NCI-H2029 treated with DMSO at 0.1 percent for 48 hours (cell line): ENCODE measurements around the gene DAP.
"Not testable (repeated sequence)": the region's sequence is repeated elsewhere in the genome, so short reads cannot be mapped to it uniquely, and the experiment has no call there.

Source experiments
- DNase-seq: peaks from one replicate; lab custom pipeline; 2025; lab: John Stamatoyannopoulos, UW

Gene DAP, protein sequence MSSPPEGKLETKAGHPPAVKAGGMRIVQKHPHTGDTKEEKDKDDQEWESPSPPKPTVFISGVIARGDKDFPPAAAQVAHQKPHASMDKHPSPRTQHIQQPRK

GRCh38 chr5:10761185-10761932 lies at the start of gene DAP:
Gene DAP (minus strand): TSS chr5:10761234. CDS start chr5:10761068, 166 bp downstream.
- DNase-seq: no peak

- no peak for DNase-seq
These were observed 47.6 kb upstream of the DAP start for GRCh38 chr5:10808347-10809226.

- no peak for DNase-seq
These were observed 41.1 kb upstream of the DAP start for GRCh38 chr5:10801931-10802666.

DNA sequence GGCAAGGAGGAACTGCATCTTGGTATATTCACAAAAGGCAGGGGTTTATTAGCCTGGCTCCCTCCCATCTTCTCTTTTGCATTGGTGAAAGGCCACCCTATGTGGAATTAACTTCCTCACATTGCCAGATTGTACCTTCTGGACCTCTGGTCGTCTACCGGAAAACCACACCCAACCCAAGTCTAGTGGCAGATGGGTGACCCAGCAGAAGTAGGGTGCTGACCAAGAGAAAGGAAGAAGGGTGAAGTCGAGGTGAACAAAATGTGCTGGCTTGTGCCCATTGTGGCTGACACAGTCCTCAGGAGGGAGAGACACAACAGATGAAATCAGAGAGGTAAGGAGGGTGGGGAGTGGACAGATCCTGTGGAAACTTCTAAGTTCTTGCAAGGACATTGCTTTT lies 39.8 kb upstream of the DAP start:
- no peak for DNase-seq

DNA sequence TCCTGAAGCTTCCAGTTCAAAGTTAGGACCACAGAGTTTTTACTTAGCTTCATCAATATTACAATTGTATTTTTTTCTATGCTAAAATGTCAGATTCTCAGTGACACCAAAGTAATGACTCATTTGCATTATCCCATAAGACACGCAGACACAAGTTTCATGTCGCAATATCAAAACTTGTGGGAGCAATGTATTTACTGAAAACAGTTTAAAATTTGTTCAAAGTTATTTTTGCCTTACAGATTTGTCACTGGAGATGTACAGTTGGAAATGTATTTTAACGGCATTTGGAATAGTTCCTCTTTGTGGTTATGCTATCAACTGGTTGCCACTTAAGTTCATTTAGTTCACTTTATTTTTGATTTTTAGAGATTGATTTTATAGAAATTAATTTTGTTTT lies 36.2 kb upstream of the DAP start:
- no peak for DNase-seq

- no peak for DNase-seq
These were observed 32.8 kb upstream of the DAP start for GRCh38 chr5:10793785-10794184.

DNA sequence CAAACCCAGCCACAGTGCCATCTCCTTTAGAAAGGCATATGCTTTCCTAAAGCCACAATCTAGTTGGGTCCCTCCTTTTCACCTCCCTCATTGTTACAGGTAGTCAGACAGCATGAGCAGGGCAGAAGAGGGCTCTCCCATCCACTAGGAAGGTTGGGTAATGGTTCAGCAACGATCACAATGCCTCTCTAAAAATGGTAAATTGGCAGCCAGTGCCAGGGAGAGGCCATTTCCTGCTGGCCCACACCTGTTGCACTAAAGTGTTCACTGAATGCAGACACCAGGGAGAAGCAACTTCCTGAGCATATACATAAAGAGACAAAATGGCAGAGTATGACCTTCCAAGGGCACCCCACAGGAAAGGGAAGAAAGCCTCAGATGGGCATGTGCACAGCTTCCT lies 31.3 kb upstream of the DAP start:
- DNase-seq: no peak

GRCh38 chr5:10789726-10790125 lies 28.7 kb upstream of the DAP start:
- no peak for DNase-seq

DNA sequence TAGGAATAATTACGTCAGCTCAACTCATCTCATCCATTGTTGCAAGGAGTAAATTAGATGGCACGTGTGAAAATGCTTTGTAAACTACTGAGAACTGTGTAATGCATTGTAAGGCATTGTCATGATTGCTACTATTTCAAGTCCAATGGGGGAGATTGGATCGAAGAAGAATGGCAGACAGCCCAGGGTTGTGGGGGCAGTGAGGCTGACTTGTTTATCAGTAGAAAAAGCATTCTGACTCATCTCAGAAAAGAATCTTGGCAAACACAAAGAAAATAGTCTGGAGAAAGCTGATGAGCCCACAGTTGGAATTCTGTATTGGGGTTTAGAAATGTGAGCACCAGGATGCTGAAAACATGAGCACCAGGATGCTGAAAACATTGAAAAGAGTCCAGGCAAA lies 28.0 kb upstream of the DAP start:
- no peak for DNase-seq

DNA sequence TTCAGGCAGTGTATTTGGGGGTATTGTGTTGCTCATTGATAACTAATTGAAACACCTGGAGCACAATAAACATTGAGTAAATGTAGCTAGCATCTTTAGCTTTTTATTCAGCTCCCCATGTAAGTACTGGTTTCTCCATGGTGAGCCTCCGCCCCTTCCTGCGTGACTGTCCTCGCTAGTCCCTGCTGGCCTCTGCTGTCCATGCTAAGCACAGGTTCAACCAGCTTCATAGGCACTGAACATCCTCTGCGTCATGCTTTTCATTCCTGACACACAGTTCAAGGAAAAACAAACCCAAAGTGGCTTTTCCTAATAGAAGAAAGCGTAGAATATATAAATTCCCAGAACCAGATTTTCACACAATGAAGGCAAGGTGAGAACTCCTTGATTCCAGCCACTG lies 27.3 kb upstream of the DAP start:
- DNase-seq: no peak

GRCh38 chr5:10786835-10787234 lies 25.8 kb upstream of the DAP start:
- DNase-seq: no peak

DNA sequence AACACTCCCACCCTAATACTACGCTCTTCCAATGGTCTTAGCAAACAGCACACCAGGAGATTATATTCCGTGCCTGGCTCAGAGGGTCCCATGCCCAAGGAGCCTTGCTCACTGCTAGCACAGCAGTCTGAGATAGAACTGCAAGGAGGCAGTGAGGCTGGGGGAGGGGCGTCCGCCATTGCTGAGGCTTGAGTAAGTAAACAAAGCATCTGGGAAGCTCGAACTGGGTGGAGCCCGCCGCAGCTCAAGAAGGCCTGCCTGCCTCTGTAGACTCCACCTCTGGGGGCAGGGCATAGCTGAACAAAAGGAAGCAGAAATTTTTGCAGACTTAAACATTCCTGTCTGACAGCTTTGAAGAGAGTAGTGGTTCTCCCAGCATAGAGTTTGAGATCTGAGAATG lies 19.2 kb upstream of the DAP start:
- DNase-seq: not testable (repeated sequence)

- no peak for DNase-seq
These were observed 18.6 kb upstream of the DAP start for GRCh38 chr5:10779592-10779991.

GRCh38 chr5:10778179-10778910 lies 17.3 kb upstream of the DAP start:
- no peak for DNase-seq

DNA sequence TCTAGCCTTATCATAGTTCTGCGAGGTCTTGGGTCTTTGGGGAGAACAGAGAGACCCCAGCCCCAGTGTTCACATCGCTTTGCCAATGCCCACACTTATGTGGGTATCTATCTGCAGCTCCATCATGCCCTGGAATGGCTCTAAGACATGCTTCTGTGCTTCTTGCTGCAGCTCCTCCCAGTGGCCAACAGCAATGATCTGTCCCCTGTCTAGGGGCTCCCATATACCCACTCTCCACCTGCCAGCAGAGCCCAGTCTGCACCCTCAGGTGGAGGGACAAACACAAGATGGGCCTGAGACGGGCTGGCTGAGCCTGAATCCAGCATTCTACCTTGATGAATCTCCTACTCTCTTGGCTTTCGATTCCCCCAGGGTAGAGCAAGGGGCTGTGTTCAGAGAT lies 14.6 kb upstream of the DAP start:
- no peak for DNase-seq

GRCh38 chr5:10772901-10773585 lies 12.0 kb upstream of the DAP start:
- DNase-seq: no peak

DNA sequence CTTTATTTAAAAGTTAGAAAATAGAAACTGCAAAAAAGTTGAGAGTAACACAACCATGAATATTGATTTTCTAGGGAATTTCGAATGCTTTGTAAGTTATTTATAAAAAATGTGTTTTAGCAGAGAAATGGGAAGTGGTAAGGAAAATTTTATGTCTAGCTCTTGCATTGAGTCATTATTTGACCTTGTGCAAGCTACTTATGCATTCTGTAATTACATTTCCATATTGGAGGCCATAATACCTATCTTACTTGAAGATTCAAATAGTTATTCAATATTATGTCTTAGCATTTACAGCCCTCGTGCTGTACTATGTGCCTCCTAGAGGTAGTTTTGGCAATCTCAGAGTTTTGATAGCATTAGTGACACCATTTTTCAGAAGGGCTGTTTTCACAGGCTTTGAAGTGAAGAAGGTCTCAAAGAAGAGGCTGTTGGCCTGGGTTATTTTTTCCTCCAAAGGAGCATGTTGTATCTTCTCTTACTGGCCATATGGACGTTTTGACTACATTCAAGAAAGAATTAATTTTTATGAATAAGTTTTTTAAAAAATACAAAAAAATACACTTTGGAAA lies 7.4 kb upstream of the DAP start:
- no peak for DNase-seq

DNA sequence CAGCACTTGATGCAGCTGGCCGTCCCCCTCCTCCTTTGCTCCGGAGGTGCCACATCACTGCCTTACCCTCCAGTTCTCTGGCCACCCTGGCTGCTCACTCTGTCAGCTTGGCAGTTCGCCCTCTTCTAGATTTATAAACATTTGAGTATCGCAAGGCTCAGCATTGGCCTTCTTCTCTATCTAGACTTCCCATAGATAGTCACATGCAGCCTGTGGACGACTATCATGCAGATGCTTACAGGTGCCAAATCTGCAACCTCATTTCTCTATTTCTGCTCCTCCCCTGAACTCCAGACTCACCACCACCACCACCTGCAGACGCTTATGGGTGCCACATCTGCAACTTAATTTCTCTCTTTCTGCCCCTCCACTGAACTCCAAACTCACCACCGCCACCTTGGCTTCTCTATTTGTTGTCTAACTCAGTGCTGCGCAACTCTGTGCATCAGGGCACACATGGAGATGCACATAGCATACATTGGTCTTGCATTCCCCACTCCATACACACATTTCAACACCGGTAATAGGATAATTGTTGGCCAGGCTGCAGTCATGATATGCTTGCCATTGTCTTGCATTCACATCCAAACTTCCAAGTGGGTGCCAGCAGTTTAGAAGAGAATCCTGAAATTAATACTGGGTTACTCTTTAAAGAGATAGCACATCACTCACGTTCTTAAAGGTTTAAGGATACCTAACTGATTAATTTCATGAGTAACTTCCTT lies 1.9 kb upstream of the DAP start:
- DNase-seq: no peak

GRCh38 chr5:10761933-10762775 lies 1.1 kb upstream of the DAP start:
- no peak for DNase-seq
